OCI-LY3 (cell line): ENCODE data around the gene NFATC3.

ENCODE experiments used
- H2AFZ ChIP-seq: fragments of 200-600, 300-600 bp; shearing (Covaris generic); 2 replicates; pipeline ENCODE4 v1.6.0; 2014; ENCODE audit warnings: antibody characterized with exemption, low read depth, low read length
- H3K27ac ChIP-seq: fragments of 200-600, 300-600 bp; sonication (generic); 2 replicates; pipeline ENCODE4 v1.5.1; 2014; ENCODE audit warnings: mild to moderate bottlenecking, low read length, moderate library complexity, mixed read lengths
- H3K27me3 ChIP-seq: fragments of 200-600, 300-600 bp; sonication (generic); 2 replicates; pipeline ENCODE4 v1.6.1; 2014; ENCODE audit warnings: low read depth, low read length, mixed read lengths
- H3K36me3 ChIP-seq: fragments of 200-600, 300-600 bp; sonication (generic); replicated peaks from 2 replicates; pipeline ENCODE3; 2014; ENCODE audit warnings: low read depth, low read length, mixed read lengths
- H3K4me1 ChIP-seq: fragments of 300-600, 200-600 bp; sonication (generic); 2 replicates; pipeline ENCODE4 v1.6.1; 2014; ENCODE audit warnings: low read length, mixed read lengths
- H3K4me2 ChIP-seq: fragments of 200-600, 300-600 bp; sonication (generic); 2 replicates; pipeline ENCODE4 v1.6.1; 2014; ENCODE audit warnings: low read length, mixed read lengths
- H3K4me3 ChIP-seq: fragments of 300-600, 200-600 bp; sonication (generic); 2 replicates; pipeline ENCODE4 v1.5.1; 2014; ENCODE audit warnings: antibody characterized with exemption, mild to moderate bottlenecking, low read length, moderate library complexity
- H3K79me2 ChIP-seq: fragments of 300-600, 200-600 bp; shearing (Covaris generic); 2 replicates; pipeline ENCODE4 v1.6.1; 2014; ENCODE audit warnings: mild to moderate bottlenecking, low read length, mixed read lengths
- H3K9ac ChIP-seq: fragments of 300-600, 200-600 bp; shearing (Covaris generic); 2 replicates; pipeline ENCODE4 v1.6.0; 2014; ENCODE audit warnings: mild to moderate bottlenecking, low read length, moderate library complexity
- H3K9me3 ChIP-seq: fragments of 200-600, 300-600 bp; shearing (Covaris generic); 2 replicates; pipeline ENCODE4 v1.6.1; 2014; ENCODE audit warnings: low read length, mixed read lengths; ENCODE audit not compliant: insufficient read depth
- H4K20me1 ChIP-seq: fragments of 200-600, 300-600 bp; sonication (generic); 2 replicates; pipeline ENCODE4 v1.6.1; 2016; ENCODE audit warnings: low read length, mixed read lengths; ENCODE audit not compliant: insufficient read depth
- EZH2phosphoT487 ChIP-seq: fragments of 200-600 bp; shearing (Covaris generic); IDR thresholded peaks from 2 replicates; pipeline ENCODE4 v1.6.1; 2018; ENCODE audit warnings: antibody characterized with exemption, mixed run types, low read depth
- TF ChIP-seq, protein P1 (sequence below): fragments of 200-600, 300-600 bp; sonication (generic); IDR thresholded peaks from 2 replicates; pipeline ENCODE4 v1.5.1; 2014; ENCODE audit warnings: antibody characterized with exemption, low read length, low read depth

The NFATC3 gene

DNA sequence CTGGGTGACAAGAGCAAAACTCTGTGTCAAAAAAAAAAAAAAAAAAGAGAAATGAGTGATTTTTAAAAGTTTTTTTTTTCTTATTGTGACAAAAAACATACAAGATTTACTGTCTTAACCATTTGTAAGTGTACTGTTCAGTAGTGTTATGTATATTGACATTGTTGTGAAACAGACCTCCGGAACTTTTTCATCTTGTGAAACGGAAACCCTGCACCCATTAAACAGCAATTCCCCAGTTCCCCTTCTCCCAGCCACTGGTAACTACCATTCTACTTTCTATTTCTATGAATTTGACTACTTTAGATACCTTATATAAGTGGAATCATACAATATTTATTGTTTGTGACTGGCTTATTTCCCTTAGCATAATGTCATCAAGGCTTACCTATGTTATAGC, 43.4 kb upstream of the NFATC3 start:
- no peak overlapping the region for H2AFZ ChIP-seq
- no peak overlapping the region for H3K4me3 ChIP-seq
- peaks cover 9% of the 10 kb centered on the region for H3K36me3 ChIP-seq
- H3K9ac ChIP-seq = no peak overlapping the region
- H4K20me1 ChIP-seq = 0 out of 2 replicates have a peak, but pooled peaks cover 4% of the 10 kb centered on the region
- no peaks in the 10 kb centered on the region for H3K27me3 ChIP-seq
- H3K4me1 ChIP-seq = peaks cover 34% of the 10 kb centered on the region
- no peak overlapping the region for H3K4me2 ChIP-seq
- peaks cover 4% of the 10 kb centered on the region; the same call in 1 of the 2 replicates for H3K79me2 ChIP-seq
- no peak overlapping the region for H3K27ac ChIP-seq
- no peak for TF ChIP-seq EZH2phosphoT487
- TF ChIP-seq, protein P1, sequence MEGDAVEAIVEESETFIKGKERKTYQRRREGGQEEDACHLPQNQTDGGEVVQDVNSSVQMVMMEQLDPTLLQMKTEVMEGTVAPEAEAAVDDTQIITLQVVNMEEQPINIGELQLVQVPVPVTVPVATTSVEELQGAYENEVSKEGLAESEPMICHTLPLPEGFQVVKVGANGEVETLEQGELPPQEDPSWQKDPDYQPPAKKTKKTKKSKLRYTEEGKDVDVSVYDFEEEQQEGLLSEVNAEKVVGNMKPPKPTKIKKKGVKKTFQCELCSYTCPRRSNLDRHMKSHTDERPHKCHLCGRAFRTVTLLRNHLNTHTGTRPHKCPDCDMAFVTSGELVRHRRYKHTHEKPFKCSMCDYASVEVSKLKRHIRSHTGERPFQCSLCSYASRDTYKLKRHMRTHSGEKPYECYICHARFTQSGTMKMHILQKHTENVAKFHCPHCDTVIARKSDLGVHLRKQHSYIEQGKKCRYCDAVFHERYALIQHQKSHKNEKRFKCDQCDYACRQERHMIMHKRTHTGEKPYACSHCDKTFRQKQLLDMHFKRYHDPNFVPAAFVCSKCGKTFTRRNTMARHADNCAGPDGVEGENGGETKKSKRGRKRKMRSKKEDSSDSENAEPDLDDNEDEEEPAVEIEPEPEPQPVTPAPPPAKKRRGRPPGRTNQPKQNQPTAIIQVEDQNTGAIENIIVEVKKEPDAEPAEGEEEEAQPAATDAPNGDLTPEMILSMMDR = no peak
- no peaks in the 10 kb centered on the region for H3K9me3 ChIP-seq

DNA sequence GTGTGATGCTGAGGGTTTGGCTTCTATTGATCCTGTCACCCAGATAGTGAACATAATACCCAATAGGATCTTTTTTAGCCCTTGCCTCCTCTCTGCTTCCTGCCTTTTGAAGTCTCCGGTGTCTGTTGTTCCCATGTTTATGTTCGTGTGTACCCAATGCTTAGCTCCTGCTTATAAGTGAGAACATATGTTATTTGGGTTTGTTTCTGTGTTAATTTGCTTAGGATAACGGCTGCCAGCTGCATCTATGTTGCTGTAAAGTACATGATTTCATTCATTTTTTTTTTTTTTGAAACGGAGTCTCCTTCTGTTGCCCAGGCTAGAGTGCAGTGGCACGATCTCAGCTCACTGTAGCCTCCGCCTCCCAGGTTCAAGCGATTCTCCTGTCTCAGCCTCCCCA, 39.1 kb upstream of the NFATC3 start:
- Histone ChIP-seq H3K4me1 (no peaks in the 10 kb centered on the region), H3K9ac (no peak overlapping the region), H3K27ac (no peak overlapping the region), H3K4me3 (no peak overlapping the region), H4K20me1 (0 out of 2 replicates have a peak, but pooled peaks cover under 1% of the 10 kb centered on the region), H2AFZ (no peak overlapping the region), H3K9me3 (no peaks in the 10 kb centered on the region), H3K4me2 (no peak overlapping the region), H3K36me3 (peaks cover 17% of the 10 kb centered on the region), H3K79me2 (peaks cover 3% of the 10 kb centered on the region; the same call in 1 of the 2 replicates), H3K27me3 (no peaks in the 10 kb centered on the region)
- no peak for TF ChIP-seq EZH2phosphoT487

DNA sequence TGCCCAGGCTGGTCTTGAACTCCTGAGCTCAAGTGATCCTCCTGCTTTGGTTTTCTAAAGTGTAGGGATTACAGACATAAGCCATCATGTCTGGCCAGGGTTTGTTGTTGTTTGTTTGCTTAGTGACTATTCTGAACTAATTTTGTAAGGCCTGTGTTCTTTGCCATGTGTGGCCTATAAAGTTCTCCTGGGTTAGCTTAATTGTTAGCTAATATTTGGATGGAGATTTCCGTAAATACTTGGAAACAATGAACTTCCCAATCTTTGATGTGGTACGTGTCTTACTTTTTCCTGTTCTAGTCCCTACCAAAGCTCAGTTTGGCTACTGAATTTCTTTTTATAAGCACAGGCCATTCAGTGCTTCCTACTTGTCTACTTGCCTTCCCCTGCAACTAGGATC, 37.2 kb upstream of the NFATC3 start:
- Histone ChIP-seq H2AFZ (no peak overlapping the region), H3K27ac (no peak overlapping the region), H3K9ac (no peak overlapping the region), H3K36me3 (peaks cover 14% of the 10 kb centered on the region), H3K27me3 (no peaks in the 10 kb centered on the region), H3K9me3 (no peaks in the 10 kb centered on the region), H3K4me2 (no peak overlapping the region), H3K4me1 (no peaks in the 10 kb centered on the region), H4K20me1 (no peaks in the 10 kb centered on the region), H3K79me2 (no peaks in the 10 kb centered on the region), H3K4me3 (no peak overlapping the region)
- TF ChIP-seq EZH2phosphoT487 = no peak
- TF ChIP-seq, protein P1 = no peak

DNA sequence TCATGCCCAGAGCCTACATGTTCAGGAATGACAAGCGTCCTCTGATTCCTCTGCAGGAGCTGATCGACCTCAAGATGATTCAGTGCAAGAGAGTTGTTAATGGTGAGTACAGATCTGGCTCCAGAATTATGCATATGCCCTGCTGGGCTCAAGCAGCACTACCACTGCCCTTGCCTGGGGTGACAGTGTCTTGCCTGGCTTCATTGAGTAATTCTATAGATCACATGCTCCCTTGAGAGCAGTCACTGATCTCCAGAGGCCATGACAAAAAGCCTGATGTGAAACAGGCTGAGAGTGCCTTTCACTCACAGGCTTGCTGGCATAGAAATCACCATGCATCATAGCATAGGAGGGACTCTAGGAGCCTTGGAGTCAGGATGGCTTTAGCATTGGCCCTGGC, 35.7 kb upstream of the NFATC3 start:
- Histone ChIP-seq H3K4me3 (no peak overlapping the region), H2AFZ (no peak overlapping the region), H3K4me1 (no peaks in the 10 kb centered on the region), H3K4me2 (no peak overlapping the region), H4K20me1 (no peaks in the 10 kb centered on the region), H3K36me3 (peaks cover 18% of the 10 kb centered on the region), H3K9ac (no peak overlapping the region), H3K27ac (no peak overlapping the region), H3K9me3 (no peaks in the 10 kb centered on the region), H3K27me3 (no peaks in the 10 kb centered on the region), H3K79me2 (no peaks in the 10 kb centered on the region)
- TF ChIP-seq, protein P1 = no peak
- TF ChIP-seq EZH2phosphoT487 = no peak

DNA sequence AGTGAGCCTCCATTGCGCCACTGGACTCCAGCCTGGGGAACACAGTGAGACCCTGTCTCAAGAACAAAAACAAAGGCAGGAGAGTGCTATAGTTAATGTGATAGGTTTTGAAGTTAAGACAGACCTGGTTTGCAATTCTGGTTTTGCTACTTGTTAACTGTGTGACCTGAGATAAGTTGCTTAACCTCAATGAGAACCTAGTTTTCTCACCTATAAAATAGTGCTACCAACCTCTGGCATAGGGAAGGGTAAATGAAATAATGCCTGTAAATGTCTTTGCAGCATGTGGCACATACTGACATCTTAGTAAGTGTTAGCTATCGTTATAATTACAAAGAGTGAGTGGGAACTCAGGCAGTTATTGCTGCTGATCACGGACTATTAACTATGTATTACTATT, 29.8 kb upstream of the NFATC3 start:
- no peak for TF ChIP-seq EZH2phosphoT487
- TF ChIP-seq, protein P1 = no peak
- Histone ChIP-seq H3K36me3 (peaks cover 12% of the 10 kb centered on the region), H3K9me3 (no peaks in the 10 kb centered on the region)

More for the DNA sequence above, 29.8 kb upstream of the NFATC3 start:
- H3K4me2 ChIP-seq = no peak overlapping the region
- no peaks in the 10 kb centered on the region for H3K27me3 ChIP-seq
- no peak overlapping the region for H3K27ac ChIP-seq
- H4K20me1 ChIP-seq = no peaks in the 10 kb centered on the region
- no peaks in the 10 kb centered on the region for H3K4me1 ChIP-seq
- H3K9ac ChIP-seq = no peak overlapping the region
- no peak overlapping the region for H2AFZ ChIP-seq
- H3K4me3 ChIP-seq = no peak overlapping the region
- H3K79me2 ChIP-seq = no peaks in the 10 kb centered on the region
